Testis (tissue), 2 donors: ENCODE measurements around the gene BLOC1S6.

Experiments
- POLR2A ChIP-seq: fragments of 450-650 bp; IDR thresholded peaks from one replicate; pipeline ENCODE4 v1.6.1; 2017; ENCODE audit warnings: antibody characterized with exemption, mild to moderate bottlenecking, moderate library complexity
- TF ChIP-seq, protein P1 (sequence below), 3 experiments: fragments of 450-650 bp in 2 of 3; fragments of 200-600 bp in 1 of 3; sonication (generic) in 1 of 3; IDR thresholded peaks; one replicate each; pipeline ENCODE4 v1.5.1; 2016 to 2019; ENCODE audit warnings: antibody characterized with exemption in 3 of 3, mild to moderate bottlenecking in 2 of 3, moderate library complexity in 1 of 3

- TF ChIP-seq, protein P1, sequence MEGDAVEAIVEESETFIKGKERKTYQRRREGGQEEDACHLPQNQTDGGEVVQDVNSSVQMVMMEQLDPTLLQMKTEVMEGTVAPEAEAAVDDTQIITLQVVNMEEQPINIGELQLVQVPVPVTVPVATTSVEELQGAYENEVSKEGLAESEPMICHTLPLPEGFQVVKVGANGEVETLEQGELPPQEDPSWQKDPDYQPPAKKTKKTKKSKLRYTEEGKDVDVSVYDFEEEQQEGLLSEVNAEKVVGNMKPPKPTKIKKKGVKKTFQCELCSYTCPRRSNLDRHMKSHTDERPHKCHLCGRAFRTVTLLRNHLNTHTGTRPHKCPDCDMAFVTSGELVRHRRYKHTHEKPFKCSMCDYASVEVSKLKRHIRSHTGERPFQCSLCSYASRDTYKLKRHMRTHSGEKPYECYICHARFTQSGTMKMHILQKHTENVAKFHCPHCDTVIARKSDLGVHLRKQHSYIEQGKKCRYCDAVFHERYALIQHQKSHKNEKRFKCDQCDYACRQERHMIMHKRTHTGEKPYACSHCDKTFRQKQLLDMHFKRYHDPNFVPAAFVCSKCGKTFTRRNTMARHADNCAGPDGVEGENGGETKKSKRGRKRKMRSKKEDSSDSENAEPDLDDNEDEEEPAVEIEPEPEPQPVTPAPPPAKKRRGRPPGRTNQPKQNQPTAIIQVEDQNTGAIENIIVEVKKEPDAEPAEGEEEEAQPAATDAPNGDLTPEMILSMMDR (IDR thresholded peaks at IDR 0.05) = no peak
- no peak for TF ChIP-seq POLR2A
Observed at GRCh38 chr15:45612790-45613415, 25.7 kb downstream of the BLOC1S6 start.
